HG03108 (cell line): ENCODE data around the gene PAPSS2.
A peak's percentile ranks its signal among the peaks of the same experiment; 100 is the strongest.
"Not testable (repeated sequence)": the region's sequence is repeated elsewhere in the genome, so short reads cannot be mapped to it uniquely, and the experiment has no call there.

ENCODE experiments used
- ATAC-seq: cut with Tn5 transposase; IDR thresholded peaks from one replicate; pipeline ENCODE4 v1.9.1; 2021; ENCODE audit warnings: moderate library complexity; ENCODE audit not compliant: unreplicated experiment

PAPSS2 gene

DNA sequence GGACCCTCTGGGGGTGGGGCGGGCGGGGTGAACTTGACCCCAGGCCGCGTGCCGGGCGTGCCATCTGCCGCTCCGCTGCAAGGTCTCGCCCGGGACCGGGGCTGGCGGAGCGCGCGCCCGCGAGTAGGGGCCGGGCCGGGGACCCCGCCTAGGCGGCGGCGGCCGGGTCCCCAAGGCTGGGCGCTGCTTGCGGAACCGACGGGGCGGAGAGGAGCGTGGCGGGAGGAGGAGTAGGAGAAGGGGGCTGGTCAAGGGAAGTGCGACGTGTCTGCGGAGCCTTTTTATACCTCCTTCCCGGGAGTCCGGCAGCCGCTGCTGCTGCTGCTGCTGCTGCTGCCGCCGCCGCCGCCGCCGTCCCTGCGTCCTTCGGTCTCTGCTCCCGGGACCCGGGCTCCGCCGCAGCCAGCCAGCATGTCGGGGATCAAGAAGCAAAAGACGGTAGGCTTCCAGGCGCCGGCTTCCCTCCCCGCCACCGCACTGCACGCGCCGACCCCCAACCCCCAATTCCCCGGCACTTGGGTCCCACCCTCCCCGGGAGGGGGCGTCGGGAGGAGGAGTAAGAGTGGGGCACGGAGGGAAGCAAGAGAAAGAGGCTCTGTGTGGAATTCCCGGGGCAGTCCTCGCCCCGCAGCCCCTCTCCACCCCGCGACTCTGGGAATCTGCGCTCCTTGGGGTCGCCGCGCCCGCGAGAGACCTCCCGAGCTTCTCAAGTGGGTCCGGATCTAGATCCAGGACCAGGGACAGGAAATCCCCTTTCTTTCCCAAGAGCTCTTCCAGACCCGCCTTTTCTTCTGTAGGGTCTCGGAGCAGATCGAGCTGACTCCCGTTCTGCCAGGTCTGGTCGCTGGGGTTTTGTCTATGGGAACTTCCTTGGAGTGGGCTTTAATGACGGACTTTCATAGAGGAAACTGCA, at the start of gene PAPSS2:
PAPSS2 (plus strand) TSS at position 308 of the 913 bp plus-strand sequence; CDS start at position 412, 104 bp downstream.
- ATAC-seq = no peak

DNA sequence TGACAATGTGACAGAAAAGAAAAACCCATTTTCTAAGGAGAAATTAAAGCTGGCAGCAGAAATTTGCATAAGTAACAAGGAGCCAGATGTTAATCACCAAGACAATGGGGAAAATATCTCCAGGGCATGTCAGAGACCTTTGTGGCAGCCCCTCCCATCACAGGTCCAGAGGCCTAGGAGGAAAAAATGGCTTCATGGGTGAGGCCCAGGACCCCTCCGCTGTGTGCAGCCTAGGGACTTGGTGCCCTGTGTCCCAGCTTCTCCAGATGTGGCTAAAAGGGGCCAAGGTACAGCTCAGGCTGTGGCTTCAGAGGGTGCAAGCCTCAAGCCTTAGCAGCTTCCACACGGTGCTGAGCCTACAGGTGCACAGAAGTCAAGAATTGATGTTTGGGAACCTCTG, 48.3 kb upstream of the PAPSS2 start:
- ATAC-seq = not testable (repeated sequence)

DNA sequence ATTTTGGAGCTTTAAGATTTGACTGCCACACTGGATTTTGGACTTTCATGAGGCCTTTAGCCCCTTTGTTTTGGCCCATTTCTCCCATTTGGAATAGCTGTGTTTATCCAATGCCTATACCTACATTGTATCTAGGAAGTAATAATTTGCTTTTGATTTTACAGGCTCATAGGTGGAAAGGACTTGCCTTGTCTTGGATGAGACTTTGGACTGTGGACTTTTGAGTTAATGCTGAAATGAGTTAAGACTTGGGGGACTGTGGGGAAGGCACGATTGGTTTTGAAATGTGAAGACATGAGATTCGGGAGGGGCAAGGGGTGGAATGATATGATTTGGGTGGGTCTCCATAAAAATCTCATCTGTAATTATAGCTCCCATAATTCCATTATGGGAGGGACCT, 47.6 kb upstream of the PAPSS2 start:
- ATAC-seq = no peak

DNA sequence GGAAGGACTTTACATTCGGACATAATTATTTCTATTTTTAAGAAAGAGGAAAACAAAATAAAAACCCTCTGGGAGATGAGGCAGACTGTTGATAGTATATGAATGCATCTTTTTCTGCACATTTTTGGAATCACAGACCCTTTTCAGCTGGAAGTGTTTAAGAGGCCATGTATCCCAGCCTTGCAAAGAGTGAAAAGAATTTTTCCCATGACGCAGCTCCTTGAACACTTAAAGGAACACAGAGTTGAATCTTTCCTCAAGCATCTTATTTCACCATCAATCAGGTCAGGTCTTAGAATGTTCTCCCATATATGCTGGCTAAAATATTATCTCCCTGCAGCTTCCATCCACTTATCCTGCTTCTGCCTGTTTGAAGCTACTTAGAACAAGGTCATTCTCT, 45.9 kb upstream of the PAPSS2 start:
- no peak for ATAC-seq

DNA sequence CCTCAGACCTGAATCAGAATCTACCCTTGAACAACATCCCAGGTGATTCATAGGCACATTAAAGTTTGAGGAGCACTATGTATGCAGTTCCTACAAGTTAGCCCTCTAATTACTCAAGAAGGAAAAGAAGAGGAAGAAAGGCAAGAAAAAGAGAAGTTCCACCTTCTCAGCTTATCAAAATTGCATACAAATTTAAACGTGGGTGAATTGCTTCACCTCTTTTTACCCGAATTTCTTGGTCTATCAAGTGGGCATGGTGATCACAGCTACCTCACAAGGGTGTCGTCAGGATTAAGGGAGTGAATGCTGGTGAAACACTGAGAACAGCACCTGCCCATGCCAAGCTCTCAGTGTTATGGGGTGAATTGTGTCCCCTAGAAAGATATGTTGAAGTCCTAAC, 43.8 kb upstream of the PAPSS2 start:
- no peak for ATAC-seq

DNA sequence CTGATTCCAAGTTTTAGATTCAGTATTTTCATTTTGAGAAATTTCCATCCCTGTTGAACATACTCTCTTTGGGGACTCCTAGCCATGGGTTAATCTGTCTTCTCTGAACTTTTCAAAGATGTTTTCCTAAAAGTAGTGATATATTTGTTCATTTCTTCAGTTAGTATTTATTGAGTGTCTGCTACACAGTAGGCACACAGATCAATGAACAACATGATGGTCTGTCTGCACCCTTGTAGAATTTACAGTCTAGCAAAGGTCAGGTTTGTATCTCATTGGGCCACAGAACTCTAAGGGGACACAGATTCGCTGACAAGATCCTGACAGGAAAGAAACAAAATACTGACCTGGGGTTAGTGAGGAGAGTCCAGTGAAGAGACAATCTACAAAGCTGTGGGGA, 42.2 kb upstream of the PAPSS2 start:
- no peak for ATAC-seq

DNA sequence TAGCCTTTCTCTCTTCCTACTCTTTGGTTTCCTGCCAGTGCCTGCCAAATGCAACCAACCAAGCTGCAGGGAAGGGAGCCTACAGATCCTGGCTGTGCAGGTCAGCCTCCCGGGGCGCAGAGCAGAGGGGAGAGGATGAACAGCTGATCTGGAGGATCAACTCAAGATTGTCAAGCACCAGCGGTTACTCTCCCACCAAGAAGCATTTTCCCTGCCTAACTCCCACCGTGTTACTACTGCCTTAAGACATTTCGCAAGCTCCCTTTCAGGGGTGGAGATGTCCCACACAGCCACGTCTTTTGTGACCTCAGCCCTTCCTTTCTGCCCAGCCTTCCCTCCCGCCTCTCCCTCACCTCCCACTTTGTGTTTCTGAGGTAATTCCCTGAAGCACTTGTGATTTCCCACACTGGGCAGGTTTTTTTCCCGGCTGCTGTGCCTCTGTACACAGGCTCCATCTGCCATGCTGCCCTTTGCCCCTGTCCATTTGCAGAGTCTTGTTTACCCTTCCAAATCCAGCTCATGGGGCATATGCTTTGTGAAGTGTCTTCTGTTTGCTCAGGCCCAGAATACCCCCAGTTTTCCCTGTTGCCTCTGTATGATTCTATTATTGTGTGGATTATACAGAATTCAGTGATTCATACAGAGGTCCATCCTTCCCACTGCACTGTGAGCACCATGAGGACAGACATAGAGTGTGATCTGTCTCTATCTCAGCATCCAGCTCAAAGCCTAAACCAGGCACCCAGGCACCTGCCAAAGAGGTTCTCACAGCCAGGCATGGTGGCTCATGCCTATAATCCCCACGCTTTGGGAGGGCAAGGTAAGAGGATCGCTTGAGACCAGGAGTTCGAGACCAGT, 40.9 kb upstream of the PAPSS2 start:
- ATAC-seq = no peak

DNA sequence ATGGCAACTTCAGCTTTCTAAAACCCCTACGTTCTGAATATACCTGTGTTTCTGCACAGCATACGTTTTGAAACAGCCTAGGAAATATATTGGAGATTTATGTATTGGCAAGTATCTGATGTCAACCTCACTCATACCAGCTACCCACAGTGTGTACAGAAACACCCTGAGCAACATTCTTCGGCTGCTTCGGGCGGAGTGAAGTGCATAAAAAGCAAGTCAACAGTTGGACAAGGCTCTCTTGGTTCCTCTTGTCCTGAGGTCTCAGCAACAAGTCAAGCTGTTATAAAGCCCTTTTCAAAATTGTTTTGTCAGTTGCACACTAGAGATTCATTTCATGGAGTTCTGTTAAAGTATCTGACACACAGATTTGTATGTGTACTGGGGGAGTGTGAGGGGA, 40.0 kb upstream of the PAPSS2 start:
- no peak for ATAC-seq

DNA sequence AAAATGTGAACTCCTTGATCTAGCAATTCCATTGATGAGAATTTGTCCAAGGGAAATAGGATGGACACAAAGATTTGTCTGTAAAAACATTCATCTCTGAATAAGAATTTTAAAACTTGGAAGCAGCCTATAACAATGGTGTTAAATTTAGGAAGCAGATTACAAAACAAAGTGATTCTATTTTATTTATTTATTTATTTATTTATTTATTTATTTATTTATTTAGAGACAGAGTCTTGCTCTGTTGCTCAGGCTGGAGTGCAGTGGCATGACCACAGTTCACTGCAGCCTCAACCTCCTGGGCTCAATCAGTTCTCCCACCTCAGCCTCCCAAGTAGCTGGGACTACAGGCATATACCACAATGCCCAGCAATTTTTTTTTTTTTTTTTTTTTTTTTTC, 38.2 kb upstream of the PAPSS2 start:
- not testable (repeated sequence) for ATAC-seq

DNA sequence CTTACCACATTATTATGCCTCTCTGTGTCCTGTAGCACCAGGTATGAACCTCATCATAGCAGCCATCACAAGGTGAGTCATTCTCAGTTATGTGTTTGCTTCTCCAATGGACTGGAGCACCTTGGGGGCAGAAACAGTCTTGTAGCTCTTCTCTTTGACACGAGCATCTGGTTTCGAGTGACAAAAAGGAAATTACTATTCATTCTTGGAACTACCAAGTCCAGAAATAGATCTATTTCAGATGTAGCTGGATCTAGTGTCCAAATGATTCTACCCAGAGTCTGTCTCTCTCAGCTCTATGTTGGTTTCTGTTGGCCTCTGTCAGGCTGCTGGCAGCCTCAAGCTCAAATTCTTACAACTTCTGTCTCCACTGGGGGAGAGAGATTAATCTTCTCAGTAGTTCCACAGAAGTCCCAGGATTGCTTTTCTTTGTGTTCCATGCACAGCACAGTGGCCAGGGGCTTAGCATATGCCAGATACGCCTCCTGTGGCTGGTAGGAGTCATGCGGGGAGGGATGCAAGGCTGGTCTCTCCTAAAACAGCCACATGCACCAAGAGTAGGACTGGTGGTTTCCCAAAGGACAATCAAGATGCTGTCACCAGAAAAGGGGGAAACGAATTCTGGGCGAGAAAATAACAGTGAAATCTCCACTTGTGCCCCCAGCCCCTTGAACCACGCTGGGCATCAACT, 37.2 kb upstream of the PAPSS2 start:
- ATAC-seq = peak; percentile 43

DNA sequence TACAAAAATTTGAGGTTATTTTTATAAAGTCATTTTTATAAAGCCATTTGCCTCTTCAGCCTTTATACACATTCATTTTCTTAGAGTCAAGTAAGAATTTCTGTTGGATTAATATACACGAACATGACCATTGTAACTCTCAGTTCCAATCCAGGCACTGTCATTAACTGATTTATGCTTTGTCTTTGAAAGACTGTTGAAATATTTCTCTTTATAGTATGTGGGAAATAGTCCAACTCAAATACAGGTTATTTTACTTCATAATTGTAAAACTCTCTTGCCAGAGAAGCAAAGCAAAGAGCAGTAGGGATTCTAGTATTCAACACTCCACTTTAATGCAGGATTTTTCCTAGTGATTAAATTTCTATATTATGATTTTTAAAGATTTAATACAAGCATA, 36.5 kb upstream of the PAPSS2 start:
- ATAC-seq = no peak

DNA sequence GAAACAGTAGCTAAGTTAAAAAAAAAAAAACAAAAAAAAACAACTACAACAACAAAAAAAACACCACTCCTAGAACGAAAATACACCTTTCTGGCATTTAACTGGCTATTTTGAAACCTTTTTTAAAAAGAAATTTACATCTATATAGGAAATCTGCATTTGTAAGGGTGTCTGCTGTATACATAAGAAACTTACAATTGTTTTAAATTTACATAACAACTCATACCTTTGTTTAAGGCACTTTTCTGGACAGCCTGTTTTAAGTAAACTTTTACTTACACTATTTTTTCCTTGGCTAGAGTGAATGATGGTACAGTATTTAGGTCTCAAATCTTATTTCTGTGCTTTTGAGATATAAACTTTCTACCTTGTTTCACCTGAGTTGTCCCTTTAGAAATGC, 34.0 kb upstream of the PAPSS2 start:
- ATAC-seq = no peak

DNA sequence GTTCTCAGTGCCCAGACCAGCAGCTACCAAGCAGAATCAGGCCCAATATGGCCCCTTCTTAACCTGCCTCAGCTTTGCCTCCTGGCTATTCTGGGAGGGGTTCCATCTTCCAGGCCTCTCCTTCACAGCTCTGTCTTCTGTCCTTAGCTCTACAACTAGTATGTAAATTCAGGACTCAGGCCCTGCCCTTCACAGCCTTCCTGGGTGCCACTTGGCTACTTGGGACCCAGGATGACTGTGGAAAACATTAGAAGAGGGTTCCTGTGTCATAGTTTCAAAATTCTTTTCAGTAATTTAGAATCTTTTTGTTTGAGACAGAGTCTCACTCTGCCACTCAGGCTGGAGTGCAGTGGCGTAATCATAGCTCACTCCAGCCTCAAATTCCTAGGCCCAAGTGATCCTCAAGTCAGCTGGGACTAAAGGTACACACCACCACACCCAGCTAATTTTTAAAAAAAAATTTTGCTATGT, 33.2 kb upstream of the PAPSS2 start:
- ATAC-seq = no peak

DNA sequence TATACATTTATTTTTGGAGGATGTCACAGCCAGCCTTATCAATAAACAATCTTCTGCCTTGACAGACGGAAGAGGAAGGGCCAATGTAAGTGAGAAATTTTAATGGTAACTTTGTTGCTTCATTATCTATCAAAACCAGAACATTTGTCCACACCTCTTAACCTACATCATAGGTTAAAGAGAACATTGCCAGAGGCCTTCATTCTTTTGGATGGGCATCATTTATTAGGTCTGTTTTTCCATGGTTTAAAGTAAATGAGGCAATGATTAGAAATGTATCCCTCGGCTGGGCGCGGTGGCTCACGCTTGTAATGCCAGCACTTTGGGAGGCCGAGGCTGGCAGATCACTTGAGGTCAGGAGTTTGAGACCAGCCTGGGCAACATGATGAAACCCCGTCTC, 29.5 kb upstream of the PAPSS2 start:
- no peak for ATAC-seq

DNA sequence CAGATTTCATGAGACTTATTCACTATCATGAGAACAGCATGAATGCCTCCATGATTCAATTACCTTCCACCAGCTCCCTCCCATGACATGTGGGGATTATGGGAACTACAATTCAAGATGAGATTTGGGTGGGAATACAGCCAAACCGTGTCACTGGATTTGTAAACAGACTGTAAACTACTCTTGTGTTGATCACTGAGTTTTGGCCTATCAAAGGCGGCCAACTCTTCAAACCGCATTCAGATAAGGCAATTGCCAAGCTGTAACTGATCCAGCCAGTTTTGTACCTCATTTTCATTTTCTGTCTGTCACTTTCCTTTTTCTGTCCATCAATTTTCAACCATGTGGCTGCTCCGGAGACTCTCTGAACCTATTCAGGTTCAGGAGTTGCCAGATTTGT, 27.2 kb upstream of the PAPSS2 start:
- no peak for ATAC-seq

DNA sequence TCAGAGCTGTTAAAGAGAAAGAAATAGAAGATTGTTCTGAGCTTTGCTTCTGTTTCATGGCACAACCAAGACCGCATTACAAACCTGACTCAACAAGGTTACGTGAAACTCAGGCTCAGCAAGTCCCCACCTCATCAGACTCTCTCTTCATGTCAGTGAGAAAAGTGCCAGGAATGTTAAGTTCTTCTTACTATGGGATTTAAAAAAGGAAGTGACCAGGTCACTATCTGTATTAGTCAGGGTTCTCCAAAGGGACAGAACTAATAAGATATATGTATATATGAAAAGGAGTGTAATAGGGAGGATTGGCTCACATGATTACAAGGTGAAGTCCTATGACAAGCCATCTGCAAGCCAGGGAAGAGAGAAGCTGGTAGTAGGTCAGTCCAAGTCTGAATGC, 25.4 kb upstream of the PAPSS2 start:
- no peak for ATAC-seq

DNA sequence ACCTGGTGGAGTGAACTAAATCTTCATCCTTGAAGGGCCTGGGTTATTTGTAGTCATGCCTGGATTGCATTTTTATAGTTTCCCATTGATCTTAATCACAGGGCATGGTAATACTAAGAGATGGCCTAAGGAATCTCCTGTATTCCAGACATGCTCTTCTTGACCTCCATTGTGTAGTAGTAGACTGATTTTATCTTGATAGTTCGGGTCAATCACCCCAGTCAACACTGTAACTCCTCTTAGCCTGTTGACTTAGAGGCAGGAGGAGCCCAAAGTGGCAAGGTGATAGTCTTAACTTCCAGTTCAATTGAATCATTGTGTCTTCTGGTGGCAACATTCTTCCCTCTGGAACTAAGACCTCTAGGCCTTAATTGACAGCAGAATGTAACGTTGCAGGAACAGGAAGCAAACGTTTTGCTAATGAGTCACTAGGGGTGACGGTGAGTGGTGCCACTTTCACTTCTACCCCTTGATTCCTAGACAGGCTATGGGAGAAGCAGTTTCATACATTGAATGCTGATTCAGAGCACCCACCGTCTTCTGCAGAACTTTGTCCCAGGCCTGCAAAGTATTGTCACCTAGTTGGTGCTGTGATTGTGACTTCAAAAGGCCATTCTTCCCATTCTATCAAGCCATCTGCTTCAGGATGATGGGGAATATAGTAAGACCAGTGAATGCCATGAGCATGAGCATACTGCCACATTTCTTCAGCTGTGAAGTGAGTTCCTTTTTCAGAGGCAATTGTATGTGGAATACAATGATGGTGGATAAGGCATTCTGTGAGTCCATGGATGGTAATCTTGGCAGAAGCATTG, 24.0 kb upstream of the PAPSS2 start:
- ATAC-seq = peak; percentile 78

DNA sequence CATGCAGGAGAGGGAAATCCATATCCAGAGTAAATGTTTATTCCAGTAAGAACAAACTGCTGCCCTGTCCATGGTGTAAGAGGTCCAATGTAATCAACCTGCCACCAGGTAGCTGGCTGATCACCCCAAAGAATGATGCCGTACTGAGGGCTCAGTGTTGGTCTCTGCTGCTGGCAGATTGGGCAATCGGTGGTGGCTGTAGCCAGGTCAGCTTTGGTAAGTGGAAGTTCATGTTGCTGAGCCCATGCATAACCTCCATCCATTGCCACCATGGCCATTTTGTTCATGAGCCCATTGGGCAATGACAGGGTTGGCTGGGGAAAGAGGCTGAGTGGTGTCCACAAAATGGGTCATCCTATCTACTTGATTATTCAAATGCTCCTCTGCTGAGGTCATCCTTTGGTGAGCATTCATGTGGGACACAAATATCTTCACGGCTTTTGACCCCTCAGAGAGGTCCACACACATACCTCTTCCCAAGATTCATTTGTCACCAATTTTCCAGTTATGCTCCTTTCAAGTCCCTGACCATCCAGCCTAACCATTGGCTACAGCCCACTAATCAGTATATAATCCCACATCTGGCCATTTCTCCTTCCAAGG, 23.3 kb upstream of the PAPSS2 start:
- ATAC-seq = no peak

DNA sequence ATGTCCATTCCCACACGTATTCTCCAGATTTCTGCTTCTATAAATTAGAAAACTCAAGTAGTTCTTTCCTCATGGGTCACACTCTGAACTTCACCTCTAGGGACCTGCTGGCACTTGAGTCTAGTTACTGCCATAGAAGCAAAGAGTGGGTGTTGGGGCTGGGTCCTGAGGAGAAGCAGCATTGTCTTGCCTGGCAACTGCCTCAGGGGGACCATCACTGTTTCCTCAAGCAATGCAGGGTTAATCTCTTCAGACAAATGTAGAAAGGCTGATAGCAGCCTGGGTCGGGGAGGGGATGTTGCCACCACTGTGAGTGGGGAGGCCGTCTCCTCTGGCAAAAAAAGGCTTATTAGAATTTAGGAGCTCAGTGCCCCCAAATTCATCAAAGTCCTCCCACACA, 20.2 kb upstream of the PAPSS2 start:
- no peak for ATAC-seq

DNA sequence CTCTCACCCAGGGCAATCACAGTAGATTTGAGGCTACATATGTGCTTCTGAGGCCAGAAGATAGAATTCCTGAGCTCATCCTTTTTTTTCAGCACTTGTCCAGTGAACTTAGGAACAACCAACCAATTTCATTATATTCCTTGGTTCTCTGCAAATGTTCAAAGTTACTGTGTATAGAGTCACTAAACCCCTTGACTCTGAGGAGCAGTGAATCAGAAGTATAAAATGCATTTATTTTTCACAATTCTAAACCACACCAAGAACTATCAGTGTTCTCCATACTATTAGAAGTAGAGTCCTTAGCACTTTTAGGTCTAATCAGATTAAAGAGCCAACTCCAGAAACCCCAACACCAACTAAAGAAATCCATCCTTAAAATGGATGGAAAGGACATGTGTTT, 19.6 kb upstream of the PAPSS2 start:
- no peak for ATAC-seq
